Measurements from ENCODE around the gene MT1M. TPM values are rescaled to one million over a fixed set of nuclear protein-coding genes. Genes with fewer than 3 reads are reported as not detected.
"Not testable (repeated sequence)": the region's sequence is repeated elsewhere in the genome, so short reads cannot be mapped to it uniquely, and the experiment has no call there.

The MT1M gene
- total RNA-seq = 10 to 100 TPM in 1 of 4 donors, 1 to 10 TPM in 2, not detected in 1; 2.7 to 48.3 (median 5.2) TPM

- H3K27ac ChIP-seq = peak within 1 kb of the TSS; percentile 53 to 74 (median 59)
- TF ChIP-seq POLR2AphosphoS5 (IDR thresholded peaks at IDR 0.05) = peak; percentile 65 to 82 (median 66)
- TF ChIP-seq EP300 (IDR thresholded peaks at IDR 0.05; ENCODE audit: low read depth) = peak; percentile 93
- peak; percentile 81 for TF ChIP-seq POLR2A (IDR thresholded peaks at IDR 0.05)
- no peak for TF ChIP-seq CTCF (IDR thresholded peaks at IDR 0.05)
- H3K27me3 ChIP-seq = peaks cover 57% of the 10 kb centered on the region
- H3K9me3 ChIP-seq = no peaks in the 10 kb centered on the region
- intact Hi-C loops (cut with DNase I; ENCODE audit: low total_unique reads) = loop anchor here (1.0 kb wide), 1 partner anchor 24 kb away; the partner anchor contains the start of gene MT2A
- in situ Hi-C loops (cut with MboI; ENCODE audit: low pct_ligation_motif_present in 1 of 4, low pct_unique_long_range_greater_than_20kb in 1 of 4, low sequenced_read_pairs in 3 of 4) = no loop called here
- peaks cover 6 to 28% (median 17%) of the 10 kb centered on the region in 4 donors for H3K4me1 ChIP-seq
- peak within 1 kb of the TSS; percentile 18 to 58 (median 45) for H3K4me3 ChIP-seq
- H3K36me3 ChIP-seq = no peaks in the 10 kb centered on the region
- WGBS, 2 donors (ENCODE audit: low coverage in 1 of 2) = 10% methylated on average over 37 of the region's 61 CpGs; no CpG with 5 or more reads in 1 of the 2 donors
- peak; percentile 43 for DNase-seq
These were observed at the start of gene MT1M for GRCh38 chr16:56632156-56632847. Gene MT1M (plus strand): TSS chr16:56632659. CDS start chr16:56632732, 73 bp downstream.

GRCh38 chr16:56582911-56583310, 49.5 kb upstream of the MT1M start:
- in situ Hi-C loops (cut with MboI; ENCODE audit: low pct_ligation_motif_present in 1 of 4, low pct_unique_long_range_greater_than_20kb in 1 of 4, low sequenced_read_pairs in 3 of 4) = loop anchor here in 1 of 4 donors (10.0 kb wide), 1 partner anchor 122 kb away; no protein-coding TSS in a partner anchor

GRCh38 chr16:56583351-56584168, 48.9 kb upstream of the MT1M start:
- no peaks in the 10 kb centered on the region for H3K36me3 ChIP-seq
- in situ Hi-C loops (cut with MboI; ENCODE audit: low pct_ligation_motif_present in 1 of 4, low pct_unique_long_range_greater_than_20kb in 1 of 4, low sequenced_read_pairs in 3 of 4) (loop anchor here in 1 of 4 donors (10.0 kb wide), 1 partner anchor 121 kb away; no protein-coding TSS in a partner anchor), intact Hi-C loops (cut with DNase I; ENCODE audit: low total_unique reads) (no loop called here)
- no peak overlapping the region for H3K4me3 ChIP-seq
- 69 to 80% methylated on average over 8 to 10 of the region's 11 CpGs for WGBS, 2 donors (ENCODE audit: low coverage in 1 of 2)
- DNase-seq = no peak
- H3K27me3 ChIP-seq = peaks cover 16% of the 10 kb centered on the region
- no peak overlapping the region for H3K27ac ChIP-seq
- no peaks in the 10 kb centered on the region for H3K4me1 ChIP-seq
- TF ChIP-seq POLR2A (IDR thresholded peaks at IDR 0.05) (no peak), POLR2AphosphoS5 (IDR thresholded peaks at IDR 0.05) (no peak), EP300 (IDR thresholded peaks at IDR 0.05; ENCODE audit: low read depth) (no peak), CTCF (IDR thresholded peaks at IDR 0.05) (no peak)
- H3K9me3 ChIP-seq = no peaks in the 10 kb centered on the region

More at GRCh38 chr16:56582911-56583310, 49.5 kb upstream of the MT1M start:
- H3K9me3 ChIP-seq; H3K27ac ChIP-seq; intact Hi-C loops (cut with DNase I; ENCODE audit: low total_unique reads); H3K4me3 ChIP-seq; DNase-seq; H3K36me3 ChIP-seq; H3K27me3 ChIP-seq; H3K4me1 ChIP-seq: not testable (repeated sequence)
- 100% methylated on average over 1 to 2 of the region's 2 CpGs for WGBS, 2 donors (ENCODE audit: low coverage in 1 of 2)

GRCh38 chr16:56584276-56584675, 48.2 kb upstream of the MT1M start:
- Histone ChIP-seq H3K36me3 (no peaks in the 10 kb centered on the region), H3K4me3 (no peak overlapping the region), H3K27me3 (peaks cover 23% of the 10 kb centered on the region), H3K4me1 (peaks cover 0 to 6% (median 3%) of the 10 kb centered on the region in 4 donors), H3K27ac (no peak overlapping the region), H3K9me3 (no peaks in the 10 kb centered on the region)
- intact Hi-C loops (cut with DNase I; ENCODE audit: low total_unique reads) (no loop called here), in situ Hi-C loops (cut with MboI; ENCODE audit: low pct_ligation_motif_present in 1 of 4, low pct_unique_long_range_greater_than_20kb in 1 of 4, low sequenced_read_pairs in 3 of 4) (loop anchor here in 1 of 4 donors (10.0 kb wide), 1 partner anchor 121 kb away; no protein-coding TSS in a partner anchor)
- TF ChIP-seq CTCF (IDR thresholded peaks at IDR 0.05) (no peak), POLR2A (IDR thresholded peaks at IDR 0.05) (no peak), EP300 (IDR thresholded peaks at IDR 0.05; ENCODE audit: low read depth) (no peak), POLR2AphosphoS5 (IDR thresholded peaks at IDR 0.05) (no peak)
- DNase-seq = no peak
- 90 to 100% methylated on average over 3 to 11 of the region's 11 CpGs for WGBS, 2 donors (ENCODE audit: low coverage in 1 of 2)
